PC-3 (cell line): Measurements from ENCODE around the gene METTL27.

Experiments
- EZH2 ChIP-seq: fragments of 300-600 bp; sonication (generic); IDR thresholded peaks from one replicate; pipeline ENCODE4 v1.6.1; 2017; ENCODE audit warnings: antibody characterized with exemption, mild to moderate bottlenecking, low read length; ENCODE audit not compliant: unreplicated experiment
- EZH2phosphoT487 ChIP-seq: fragments of 300-600 bp; sonication (generic); IDR thresholded peaks from 2 replicates; pipeline ENCODE4 v1.6.1; 2018; ENCODE audit warnings: mild to moderate bottlenecking, antibody characterized with exemption, low read length, borderline replicate concordance
- TF ChIP-seq, protein P1 (sequence below): fragments of 300-600 bp; sonication (generic); conservative IDR thresholded peaks from 2 replicates; pipeline ENCODE4 v1.5.1; 2017; ENCODE audit warnings: antibody characterized with exemption, low read depth, mild to moderate bottlenecking, low read length

DNA sequence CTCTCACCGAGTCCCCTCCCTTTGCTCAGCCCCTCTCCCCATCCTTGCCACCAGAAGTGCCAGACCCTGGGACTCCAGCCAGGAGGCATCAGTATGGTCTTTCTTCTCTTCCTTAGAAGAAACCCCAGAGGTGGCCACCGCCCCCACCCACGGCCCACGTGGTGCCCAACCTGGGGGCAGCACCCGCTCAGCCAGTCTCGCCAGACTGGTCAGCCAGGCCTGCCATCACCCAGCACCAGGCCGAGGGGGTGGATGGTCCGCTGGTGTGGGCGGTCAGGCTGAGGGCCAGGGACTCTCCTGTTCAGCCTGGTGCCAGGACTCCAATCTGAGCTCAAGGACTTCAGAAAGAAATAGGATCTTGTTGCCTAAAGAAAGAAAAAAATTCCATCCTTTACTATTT, 17.3 kb downstream of the METTL27 start:
- TF ChIP-seq EZH2, result no peak
- TF ChIP-seq, protein P1, sequence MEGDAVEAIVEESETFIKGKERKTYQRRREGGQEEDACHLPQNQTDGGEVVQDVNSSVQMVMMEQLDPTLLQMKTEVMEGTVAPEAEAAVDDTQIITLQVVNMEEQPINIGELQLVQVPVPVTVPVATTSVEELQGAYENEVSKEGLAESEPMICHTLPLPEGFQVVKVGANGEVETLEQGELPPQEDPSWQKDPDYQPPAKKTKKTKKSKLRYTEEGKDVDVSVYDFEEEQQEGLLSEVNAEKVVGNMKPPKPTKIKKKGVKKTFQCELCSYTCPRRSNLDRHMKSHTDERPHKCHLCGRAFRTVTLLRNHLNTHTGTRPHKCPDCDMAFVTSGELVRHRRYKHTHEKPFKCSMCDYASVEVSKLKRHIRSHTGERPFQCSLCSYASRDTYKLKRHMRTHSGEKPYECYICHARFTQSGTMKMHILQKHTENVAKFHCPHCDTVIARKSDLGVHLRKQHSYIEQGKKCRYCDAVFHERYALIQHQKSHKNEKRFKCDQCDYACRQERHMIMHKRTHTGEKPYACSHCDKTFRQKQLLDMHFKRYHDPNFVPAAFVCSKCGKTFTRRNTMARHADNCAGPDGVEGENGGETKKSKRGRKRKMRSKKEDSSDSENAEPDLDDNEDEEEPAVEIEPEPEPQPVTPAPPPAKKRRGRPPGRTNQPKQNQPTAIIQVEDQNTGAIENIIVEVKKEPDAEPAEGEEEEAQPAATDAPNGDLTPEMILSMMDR, result no peak
- no peak for TF ChIP-seq EZH2phosphoT487
